CD4-positive, alpha-beta T cell treated with Interleukin-4 for 1 hour (primary cell): ENCODE results near the gene IRX6.

Source experiments
- DNase-seq, 2 donors: peaks; one replicate each; pipeline ENCODE4 v3.0.0-alpha.2; 2020 to 2022

Gene IRX6

GRCh38 chr16:55323637-55324271 is at the start of gene IRX6:
Gene IRX6 (plus strand): TSS chr16:55324203. CDS start chr16:55325092, 889 bp downstream.
- no peak for DNase-seq

GRCh38 chr16:55274391-55274790 is 49.6 kb upstream of the IRX6 start:
- no peak for DNase-seq

GRCh38 chr16:55275167-55275566 is 48.8 kb upstream of the IRX6 start:
- no peak for DNase-seq

- DNase-seq = no peak
Measured at GRCh38 chr16:55275869-55276268, 48.1 kb upstream of the IRX6 start.

- no peak for DNase-seq
Measured at GRCh38 chr16:55277536-55277935, 46.5 kb upstream of the IRX6 start.

GRCh38 chr16:55279598-55279997 is 44.4 kb upstream of the IRX6 start:
- DNase-seq = no peak

- DNase-seq = no peak
Measured at GRCh38 chr16:55280587-55280986, 43.4 kb upstream of the IRX6 start.

GRCh38 chr16:55282441-55282840 is 41.6 kb upstream of the IRX6 start:
- no peak for DNase-seq

- no peak for DNase-seq
Measured at GRCh38 chr16:55283812-55284717, 39.9 kb upstream of the IRX6 start.

- no peak for DNase-seq
Measured at GRCh38 chr16:55284718-55285099, 39.3 kb upstream of the IRX6 start.

GRCh38 chr16:55285586-55285985 is 38.4 kb upstream of the IRX6 start:
- DNase-seq = no peak

- DNase-seq = no peak
Measured at GRCh38 chr16:55289353-55289752, 34.6 kb upstream of the IRX6 start.

- DNase-seq = no peak
Measured at GRCh38 chr16:55291847-55292246, 32.2 kb upstream of the IRX6 start.

- no peak for DNase-seq
Measured at GRCh38 chr16:55292491-55292890, 31.5 kb upstream of the IRX6 start.

GRCh38 chr16:55294129-55294528 is 29.9 kb upstream of the IRX6 start:
- DNase-seq = no peak

GRCh38 chr16:55294931-55295342 is 29.1 kb upstream of the IRX6 start:
- DNase-seq = no peak

- DNase-seq = no peak
Measured at GRCh38 chr16:55297062-55297909, 26.7 kb upstream of the IRX6 start.

GRCh38 chr16:55297910-55298479 is 26.0 kb upstream of the IRX6 start:
- DNase-seq = no peak

GRCh38 chr16:55301385-55302008 is 22.5 kb upstream of the IRX6 start:
- no peak for DNase-seq

- no peak for DNase-seq
Measured at GRCh38 chr16:55302635-55303034, 21.4 kb upstream of the IRX6 start.

- DNase-seq = no peak
Measured at GRCh38 chr16:55308973-55309372, 15.0 kb upstream of the IRX6 start.

- no peak for DNase-seq
Measured at GRCh38 chr16:55322327-55322726, 1.7 kb upstream of the IRX6 start.
